LNCAP (cell line): Measurements from ENCODE around the gene RAP1A.

Experiments used
- TF ChIP-seq, protein P1 (sequence below): fragments of 450-650 bp; IDR thresholded peaks from 2 replicates; pipeline ENCODE4 v1.5.1; 2017; ENCODE audit warnings: mild to moderate bottlenecking

Gene RAP1A

DNA sequence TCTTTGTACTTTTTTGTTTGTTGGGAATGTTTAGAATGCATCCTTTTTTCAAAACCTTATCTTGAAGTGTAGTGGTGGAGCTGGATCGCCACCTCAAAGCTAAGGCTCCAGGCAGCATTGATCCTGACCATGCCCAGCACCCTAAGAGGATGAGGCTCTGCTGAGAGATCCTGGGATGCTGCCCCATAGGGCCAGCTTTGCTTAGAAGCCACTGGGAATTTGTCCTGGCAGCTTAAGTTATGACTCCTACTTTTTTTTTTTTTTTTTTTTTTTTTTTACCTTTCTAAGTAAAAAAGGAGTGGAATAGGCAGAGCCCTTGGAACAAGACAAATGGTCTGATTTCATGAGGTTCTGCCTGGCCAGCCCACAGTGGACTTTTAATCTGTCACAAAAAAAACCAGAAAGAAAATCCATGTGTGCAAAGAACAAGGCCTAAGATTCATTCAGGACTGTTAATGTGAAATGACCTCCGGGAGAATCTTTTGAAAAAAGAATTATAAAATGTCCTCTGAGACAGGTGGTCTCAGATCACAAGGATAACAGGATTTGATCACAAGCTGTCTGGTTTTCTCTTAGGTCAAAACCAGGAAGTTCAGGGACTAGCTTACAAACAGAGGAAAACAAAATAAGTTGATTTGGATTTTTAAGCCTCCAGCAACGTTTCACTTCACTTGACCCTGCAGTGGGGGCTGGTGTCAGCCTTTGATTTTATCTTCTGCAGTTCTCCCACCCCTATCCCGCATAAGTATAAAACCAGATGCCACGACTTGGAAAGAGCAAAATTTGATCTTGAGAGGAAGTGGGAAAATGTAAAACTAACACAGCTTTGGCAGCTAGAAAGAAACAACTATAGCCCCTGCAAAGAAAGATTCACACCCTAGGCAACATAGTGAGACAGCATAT lies 25.9 kb upstream of the RAP1A start:
- TF ChIP-seq, protein P1, sequence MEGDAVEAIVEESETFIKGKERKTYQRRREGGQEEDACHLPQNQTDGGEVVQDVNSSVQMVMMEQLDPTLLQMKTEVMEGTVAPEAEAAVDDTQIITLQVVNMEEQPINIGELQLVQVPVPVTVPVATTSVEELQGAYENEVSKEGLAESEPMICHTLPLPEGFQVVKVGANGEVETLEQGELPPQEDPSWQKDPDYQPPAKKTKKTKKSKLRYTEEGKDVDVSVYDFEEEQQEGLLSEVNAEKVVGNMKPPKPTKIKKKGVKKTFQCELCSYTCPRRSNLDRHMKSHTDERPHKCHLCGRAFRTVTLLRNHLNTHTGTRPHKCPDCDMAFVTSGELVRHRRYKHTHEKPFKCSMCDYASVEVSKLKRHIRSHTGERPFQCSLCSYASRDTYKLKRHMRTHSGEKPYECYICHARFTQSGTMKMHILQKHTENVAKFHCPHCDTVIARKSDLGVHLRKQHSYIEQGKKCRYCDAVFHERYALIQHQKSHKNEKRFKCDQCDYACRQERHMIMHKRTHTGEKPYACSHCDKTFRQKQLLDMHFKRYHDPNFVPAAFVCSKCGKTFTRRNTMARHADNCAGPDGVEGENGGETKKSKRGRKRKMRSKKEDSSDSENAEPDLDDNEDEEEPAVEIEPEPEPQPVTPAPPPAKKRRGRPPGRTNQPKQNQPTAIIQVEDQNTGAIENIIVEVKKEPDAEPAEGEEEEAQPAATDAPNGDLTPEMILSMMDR: no peak

DNA sequence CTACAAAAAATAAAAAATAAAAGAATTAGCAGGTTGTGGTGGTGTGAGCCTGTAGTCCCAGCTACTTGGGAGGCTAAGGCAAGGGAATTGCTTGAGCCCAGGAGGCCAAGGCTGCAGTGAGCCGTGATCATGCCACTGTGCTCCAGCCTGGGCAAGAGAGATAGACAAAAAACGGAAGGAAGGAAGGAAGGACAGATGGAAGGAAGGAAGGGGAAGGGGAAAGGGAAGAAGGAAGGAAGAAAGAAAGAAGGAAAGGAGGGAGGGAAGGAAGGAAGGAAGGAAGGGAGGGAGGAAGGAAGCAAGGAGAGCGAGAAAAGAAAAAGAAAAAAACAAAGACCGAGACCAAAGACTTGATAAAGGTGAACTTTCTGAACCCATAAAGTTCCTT lies 25.3 kb upstream of the RAP1A start:
- TF ChIP-seq, protein P1: no peak

DNA sequence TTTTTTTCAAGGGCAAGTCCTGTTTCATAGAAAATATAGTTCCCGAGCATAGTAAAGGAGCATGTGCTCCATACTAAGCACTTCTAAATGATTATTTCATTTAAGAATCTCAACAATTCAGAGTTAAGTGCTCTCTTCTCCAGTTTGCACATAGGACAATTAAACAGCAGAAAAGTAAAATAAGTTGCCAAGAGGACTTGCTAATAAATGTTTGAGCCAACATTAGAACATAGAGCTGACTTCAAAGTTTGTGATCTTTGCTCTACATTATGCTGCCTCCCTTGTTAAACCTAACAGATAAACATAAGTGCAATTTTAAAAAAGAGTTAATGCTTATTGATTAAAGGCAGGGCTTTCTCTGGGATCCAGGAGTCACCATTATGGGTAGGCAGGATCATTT lies 23.8 kb upstream of the RAP1A start:
- TF ChIP-seq, protein P1: no peak

DNA sequence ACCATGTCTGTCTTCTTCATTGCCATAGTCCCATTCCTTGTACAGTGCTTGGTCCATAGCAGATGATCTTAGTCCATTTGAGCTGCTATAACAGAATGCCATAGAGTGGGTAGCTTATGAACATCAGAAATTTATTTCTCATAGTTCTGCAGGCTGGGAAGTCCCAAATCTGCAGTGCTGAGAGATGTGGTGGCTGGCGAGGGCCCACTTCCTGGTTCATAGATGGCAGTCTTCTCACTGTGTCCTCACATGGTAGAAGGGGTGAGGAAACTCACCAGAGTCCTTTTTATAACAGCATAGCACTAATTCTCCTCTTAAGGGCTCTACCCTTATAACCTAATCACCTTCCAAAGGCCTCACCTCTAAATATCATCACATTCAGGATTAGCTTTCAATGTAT lies 23.1 kb upstream of the RAP1A start:
- TF ChIP-seq, protein P1: no peak

DNA sequence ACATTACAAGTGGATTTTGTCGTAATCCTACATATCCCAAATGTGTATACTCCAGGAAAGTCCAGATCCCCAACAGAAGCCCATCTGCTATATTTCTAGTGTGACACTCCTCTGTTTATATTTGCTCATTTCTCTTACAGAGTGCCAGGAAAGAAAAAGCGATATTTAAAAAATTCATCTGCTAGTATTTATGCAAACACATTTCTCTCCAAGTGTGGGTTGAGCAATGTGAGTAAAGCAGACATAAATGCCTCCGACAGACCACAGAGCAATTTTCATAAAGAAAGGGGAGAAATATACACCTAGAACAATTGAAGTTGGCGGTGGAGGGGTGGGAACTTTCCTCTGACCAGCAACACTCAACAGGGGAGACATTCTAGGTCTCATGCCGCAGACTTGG lies 22.2 kb upstream of the RAP1A start:
- TF ChIP-seq, protein P1: no peak

DNA sequence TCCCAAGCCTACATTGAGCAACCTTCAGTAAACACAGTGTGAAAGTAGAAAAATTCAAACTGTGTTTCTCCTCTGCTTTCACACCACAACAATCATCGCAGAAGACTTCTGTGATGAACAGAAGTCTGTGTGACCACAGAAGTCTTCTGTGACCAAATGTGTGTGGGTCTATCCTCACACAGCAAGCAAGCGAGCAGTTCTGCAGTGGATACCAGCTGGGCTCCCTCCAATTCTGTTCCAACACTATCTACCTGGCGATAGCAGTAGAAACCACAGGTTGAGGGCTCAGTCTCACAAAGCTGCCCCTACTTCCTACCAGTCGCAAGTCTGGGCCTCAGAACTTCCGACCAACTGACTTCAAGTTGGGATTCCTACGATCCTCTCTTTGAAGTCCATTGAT lies 21.0 kb upstream of the RAP1A start:
- TF ChIP-seq, protein P1: no peak

DNA sequence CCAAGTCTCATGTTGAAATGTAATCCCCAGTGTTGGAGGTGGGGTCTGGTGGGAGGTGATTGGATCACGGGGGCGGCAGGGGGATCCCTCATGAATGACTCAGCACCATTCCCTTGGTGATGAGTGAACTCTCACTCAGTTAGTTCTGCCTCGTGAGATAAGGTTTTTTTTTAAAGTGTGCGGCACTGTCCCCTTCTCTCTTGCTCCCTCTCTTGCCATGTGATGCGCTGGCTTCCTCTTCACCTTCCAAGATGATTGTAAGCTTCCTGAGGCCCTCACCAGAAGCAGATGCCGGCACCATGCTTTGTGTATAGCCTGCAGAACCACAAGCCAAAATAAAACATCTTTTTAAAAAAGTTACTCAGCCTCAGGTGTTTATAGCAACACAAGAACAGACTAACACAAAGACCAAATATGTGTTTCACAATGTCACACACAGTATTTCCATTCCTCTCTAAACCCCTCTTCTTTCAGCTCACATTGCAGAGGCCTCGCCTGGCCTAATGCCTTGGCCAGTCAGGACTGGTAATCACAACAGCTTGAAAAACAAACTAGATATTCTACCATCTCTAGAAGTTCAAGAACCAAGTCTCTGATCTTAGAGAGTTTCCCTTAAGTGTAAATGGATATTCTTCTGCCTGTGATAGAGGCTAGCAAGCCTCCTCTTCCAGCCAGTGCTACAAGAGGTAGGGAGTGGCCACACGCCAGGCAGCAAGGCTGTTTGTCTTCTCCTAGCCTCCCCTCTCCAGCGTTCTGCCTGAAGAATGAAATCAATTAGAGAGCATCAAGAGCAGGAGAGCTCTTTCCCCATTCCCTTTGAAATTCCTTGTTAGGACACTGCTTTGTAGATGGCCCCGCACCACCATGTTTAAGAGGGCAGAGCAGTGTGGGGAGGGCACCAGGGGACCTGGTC lies 19.6 kb upstream of the RAP1A start:
- TF ChIP-seq, protein P1: no peak
